HG03159 (cell line): ENCODE measurements around the gene PCDHA1.

Experiments
- ATAC-seq: cut with Tn5 transposase; IDR thresholded peaks from one replicate; pipeline ENCODE4 v1.9.1; 2021; ENCODE audit warnings: mild to moderate bottlenecking, moderate library complexity; ENCODE audit not compliant: unreplicated experiment

Gene PCDHA1

GRCh38 chr5:140916325-140916724, 130.4 kb downstream of the PCDHA1 start:
- ATAC-seq = no peak

GRCh38 chr5:140923601-140924000, 137.7 kb downstream of the PCDHA1 start:
- no peak for ATAC-seq

GRCh38 chr5:140925806-140926442, 140.0 kb downstream of the PCDHA1 start, which contains the start of gene PCDHAC1:
Gene PCDHAC1, plus strand, starts transcription at chr5:140926299. Its CDS starts 594 bp downstream, at chr5:140926893.
- no peak for ATAC-seq

GRCh38 chr5:140926443-140927227, 140.7 kb downstream of the PCDHA1 start:
- no peak for ATAC-seq

GRCh38 chr5:140927228-140927573, 141.3 kb downstream of the PCDHA1 start:
- no peak for ATAC-seq

- ATAC-seq = no peak
Observed at GRCh38 chr5:140934964-140935606, 149.1 kb downstream of the PCDHA1 start.

GRCh38 chr5:140946578-140946977, 160.6 kb downstream of the PCDHA1 start:
- ATAC-seq = no peak

- ATAC-seq = no peak
Observed at GRCh38 chr5:140951636-140952035, 165.7 kb downstream of the PCDHA1 start.

- no peak for ATAC-seq
Observed at GRCh38 chr5:140953234-140953633, 167.3 kb downstream of the PCDHA1 start.

GRCh38 chr5:140962190-140962589, 176.2 kb downstream of the PCDHA1 start:
- no peak for ATAC-seq

GRCh38 chr5:140964356-140964755, 178.4 kb downstream of the PCDHA1 start:
- no peak for ATAC-seq

GRCh38 chr5:140965905-140966292, 180.0 kb downstream of the PCDHA1 start:
- no peak for ATAC-seq

GRCh38 chr5:140966293-140967225, 180.6 kb downstream of the PCDHA1 start, which contains the start of gene PCDHAC2:
Gene PCDHAC2, plus strand, starts transcription at chr5:140966476. Its CDS starts 291 bp downstream, at chr5:140966767.
- ATAC-seq = no peak

- ATAC-seq = no peak
Observed at GRCh38 chr5:140967226-140967893, 181.4 kb downstream of the PCDHA1 start.

GRCh38 chr5:140969880-140970279, 183.9 kb downstream of the PCDHA1 start:
- no peak for ATAC-seq

- ATAC-seq = no peak
Observed at GRCh38 chr5:140973550-140973949, 187.6 kb downstream of the PCDHA1 start.

GRCh38 chr5:140977003-140977402, 191.1 kb downstream of the PCDHA1 start:
- ATAC-seq = no peak

GRCh38 chr5:140978260-140978659, 192.3 kb downstream of the PCDHA1 start:
- ATAC-seq = no peak

- ATAC-seq = no peak
Observed at GRCh38 chr5:140978983-140979382, 193.0 kb downstream of the PCDHA1 start.

GRCh38 chr5:140982083-140982716, 196.3 kb downstream of the PCDHA1 start:
- ATAC-seq = no peak
